HCT116 (cell line): Measurements from ENCODE around the gene TAF4B. TPM values are rescaled to one million over a fixed set of nuclear protein-coding genes. Genes with fewer than 3 reads are reported as not detected.

ENCODE experiments used
- ATAC-seq: fragments of 200-7000 bp; cut with Tn5 transposase; 2 replicates; pipeline ENCODE4 v1.9.1; 2020; ENCODE audit warnings: mild to moderate bottlenecking, moderate library complexity
- BruUV-seq: library from RNA; stranded (reverse); fragments of 400-500 nt; replicated peaks from 2 replicates; lab custom pipeline; 2021; lab: Mats Ljungman, UMichigan
- CTCF ChIA-PET: fragments of 300-600 bp; sonication (Branson Sonifier 250); formaldehyde crosslinking; loops from one replicate; lab custom pipeline; 2021; ENCODE audit warnings: antibody characterized with exemption; lab: Charles Lee
- POLR2A ChIA-PET: fragments of 300-600, 350-600 bp; sonication (Branson Sonifier 250); formaldehyde crosslinking; loops from one replicate; lab custom pipeline; 2021; ENCODE audit warnings: antibody characterized with exemption; lab: Charles Lee
- RAD21 ChIA-PET, 2 experiments: fragments of 300-600 bp; sonication (Branson Sonifier 250); formaldehyde crosslinking; loops; one replicate each; lab custom pipeline; 2023; ENCODE audit warnings: low total read pairs in 2 of 2; ENCODE audit not compliant: uncharacterized antibody in 2 of 2, unreplicated experiment in 2 of 2, low non-redundant PET in 1 of 2; lab: Charles Lee
- DNase-seq: peaks from one replicate; pipeline ENCODE4 v3.0.0-alpha.2; 2010; ENCODE audit warnings: low read depth, low spot score
- H2AFZ ChIP-seq: fragments of 200-600 bp; shearing (Covaris generic), sonication (generic); 2 replicates; pipeline ENCODE4 v1.6.1; 2017; ENCODE audit warnings: low read depth, mixed run types, mixed read lengths, antibody characterized with exemption, low read length; ENCODE audit not compliant: poor library complexity, severe bottlenecking
- H3K27ac ChIP-seq: 2 replicates; pipeline ENCODE4 v1.5.1; 2012; ENCODE audit warnings: low read depth, low read length
- H3K27me3 ChIP-seq: fragments of 200-600 bp; sonication (generic); 2 replicates; pipeline ENCODE4 v1.6.1; 2016; ENCODE audit warnings: mixed run types, low read length, mixed read lengths; ENCODE audit not compliant: insufficient read depth
- H3K36me3 ChIP-seq, 2 experiments: fragments of 200-500 bp in 1 of 2; fragments of 200-600 bp in 1 of 2; sonication (Bioruptor generic) in 1 of 2; sonication (generic) in 1 of 2; 2 replicates each; pipeline versions ENCODE4 v1.5.1 to v1.6.1; 2014 to 2016; ENCODE audit warnings: low read length in 2 of 2, inconsistent platforms in 1 of 2, mixed read lengths in 1 of 2, mixed run types in 1 of 2; ENCODE audit not compliant: insufficient read depth in 2 of 2, control insufficient read depth in 1 of 2
- H3K4me1 ChIP-seq, 2 experiments: fragments of 200-600 bp in 1 of 2; sonication (generic) in 1 of 2; 2 replicates each; pipeline versions ENCODE4 v1.5.1 to v1.6.1; 2012 to 2017; ENCODE audit warnings: low read length in 2 of 2, inconsistent platforms in 1 of 2, mild to moderate bottlenecking in 1 of 2, mixed read lengths in 1 of 2, mixed run types in 1 of 2, moderate library complexity in 1 of 2; ENCODE audit not compliant: insufficient read depth in 2 of 2, control insufficient read depth in 1 of 2
- H3K4me2 ChIP-seq: fragments of 200-600 bp; sonication (generic); 2 replicates; pipeline ENCODE4 v1.6.1; 2017; ENCODE audit warnings: mixed run types, low read length, mixed read lengths
- H3K4me3 ChIP-seq, 2 experiments: fragments of 200-600 bp in 1 of 2; sonication (generic) in 1 of 2; replicated peaks in 1 of 2; 2 replicates each; pipeline ENCODE4 v1.5.1; 2011 to 2016; ENCODE audit warnings: low read length in 2 of 2, control low read depth in 1 of 2, low read depth in 1 of 2, mild to moderate bottlenecking in 1 of 2, mixed read lengths in 1 of 2, mixed run types in 1 of 2
- H3K79me2 ChIP-seq: fragments of 200-600 bp; sonication (generic); 2 replicates; pipeline ENCODE4 v1.6.1; 2017; ENCODE audit warnings: mild to moderate bottlenecking, mixed run types, low read length, moderate library complexity, mixed read lengths; ENCODE audit not compliant: insufficient read depth
- H3K9ac ChIP-seq: fragments of 200-600 bp; sonication (generic); 2 replicates; pipeline ENCODE4 v1.6.1; 2016; ENCODE audit warnings: low read length, mixed read lengths
- H3K9me2 ChIP-seq: fragments of 200-600 bp; sonication (generic), shearing (Covaris generic); 2 replicates; pipeline ENCODE4 v1.6.1; 2017; ENCODE audit warnings: mixed run types, mild to moderate bottlenecking, moderate library complexity; ENCODE audit not compliant: insufficient read depth
- H3K9me3 ChIP-seq, 2 experiments: fragments of 200-500 bp in 1 of 2; fragments of 200-600 bp in 1 of 2; sonication (Bioruptor generic) in 1 of 2; sonication (generic) in 1 of 2; 2 replicates each; pipeline ENCODE4 v1.6.1; 2014 to 2017; ENCODE audit warnings: low read length in 2 of 2, mixed read lengths in 2 of 2, inconsistent platforms in 1 of 2, low read depth in 1 of 2, mild to moderate bottlenecking in 1 of 2, mixed run types in 1 of 2, moderate library complexity in 1 of 2; ENCODE audit not compliant: control insufficient read depth in 1 of 2, insufficient read depth in 1 of 2
- H4K20me1 ChIP-seq: fragments of 200-600 bp; sonication (generic), shearing (Covaris generic); 2 replicates; pipeline ENCODE4 v1.6.1; 2017; ENCODE audit warnings: mixed run types, mild to moderate bottlenecking, moderate library complexity; ENCODE audit not compliant: insufficient read depth
- CBX3 ChIP-seq: IDR thresholded peaks from 2 replicates; pipeline ENCODE4 v1.6.1; 2012; ENCODE audit warnings: low read depth
- EGR1 ChIP-seq: IDR thresholded peaks from 2 replicates; pipeline ENCODE4 v1.6.1; 2012; ENCODE audit warnings: low read depth
- EZH2 ChIP-seq: fragments of 200-600 bp; sonication (generic); IDR thresholded peaks from 2 replicates; pipeline ENCODE4 v1.6.1; 2017; ENCODE audit warnings: antibody characterized with exemption, mixed run types
- EZH2phosphoT487 ChIP-seq: fragments of 200-600 bp; IDR thresholded peaks from 2 replicates; pipeline ENCODE4 v1.6.1; 2018; ENCODE audit warnings: antibody characterized with exemption, borderline replicate concordance
- JUND ChIP-seq: IDR thresholded peaks from 2 replicates; pipeline ENCODE4 v1.6.1; 2012
- POLR2AphosphoS5 ChIP-seq: IDR thresholded peaks from 2 replicates; pipeline ENCODE4 v1.6.1; 2011; ENCODE audit warnings: mild to moderate bottlenecking, low read depth, low read length, moderate library complexity
- SIN3A ChIP-seq: IDR thresholded peaks from 2 replicates; pipeline ENCODE4 v1.6.1; 2012; ENCODE audit warnings: low read depth
- ZFX ChIP-seq: fragments of 450-650 bp; IDR thresholded peaks from 2 replicates; pipeline ENCODE4 v1.6.1; 2017
- ZNF274 ChIP-seq: fragments of 200-500 bp; sonication (Bioruptor generic); IDR thresholded peaks from 2 replicates; pipeline ENCODE4 v1.6.1; 2014; ENCODE audit warnings: mild to moderate bottlenecking, low read depth, low read length, inconsistent platforms
- intact Hi-C: fragments of 100-400 bp; cut with micrococcal nuclease; formaldehyde crosslinking; loops from 2 replicates; pipeline ENCODE4 v1.10.0; 2022
- total RNA-seq: library from RNA; stranded (reverse); gene quantifications from one replicate; pipeline ENCODE4 v1.2.1, GENCODE V29; 2021; ENCODE audit not compliant: unreplicated experiment
- TF ChIP-seq, protein P1 (sequence below): IDR thresholded peaks from 2 replicates; pipeline ENCODE4 v1.6.1; 2012
- TF ChIP-seq, protein P2 (sequence below), 3 experiments: fragments of 200-600 bp in 1 of 3; sonication (generic) in 1 of 3; IDR thresholded peaks in 2 of 3; conservative IDR thresholded peaks in 1 of 3; 2 replicates each; pipeline ENCODE4 v1.5.1; 2012 to 2017; ENCODE audit warnings: low read depth in 2 of 3, low read length in 2 of 3, antibody characterized with exemption in 1 of 3, borderline replicate concordance in 1 of 3, control low read depth in 1 of 3, mild to moderate bottlenecking in 1 of 3, mixed read lengths in 1 of 3, mixed run types in 1 of 3, moderate library complexity in 1 of 3; ENCODE audit not compliant: insufficient read depth in 1 of 3

The TAF4B gene
- total RNA-seq, 1 experiment from 2014 or later: 17.8 TPM

DNA sequence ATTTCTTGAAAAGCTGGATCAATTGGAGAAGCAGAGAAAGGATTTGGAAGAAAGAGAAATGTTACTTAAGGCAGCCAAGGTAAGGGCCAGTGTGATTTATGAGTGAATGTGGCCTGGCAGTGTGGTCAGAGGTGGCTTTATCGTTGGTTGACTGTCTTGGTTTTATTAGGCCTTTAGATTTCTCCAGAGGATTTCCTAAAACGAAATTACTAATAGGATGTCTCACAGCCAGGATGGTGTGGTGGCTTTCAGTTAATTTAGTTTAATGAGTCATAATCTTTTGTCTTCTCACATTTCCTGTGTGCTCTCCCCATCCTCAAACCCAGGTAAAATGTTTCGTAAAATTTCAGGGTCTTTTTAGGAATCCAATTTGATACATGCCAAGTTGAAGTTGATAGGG is 100.8 kb downstream of the TAF4B start:
- no TSS peak for BruUV-seq
- H3K9me2 ChIP-seq: no peaks in the 10 kb centered on the region
- no peak overlapping the region for H3K9ac ChIP-seq
- H3K27me3 ChIP-seq: no peaks in the 10 kb centered on the region
- no peak overlapping the region for H3K4me2 ChIP-seq
- ATAC-seq (no peak), DNase-seq (no peak)
- H3K4me1 ChIP-seq: peaks cover 0 to 21% of the 10 kb centered on the region in 2 experiments; a peak in 2 of 4 replicates
- H3K36me3 ChIP-seq: peaks cover 0 to 4% of the 10 kb centered on the region in 2 experiments; a peak in 1 of 4 replicates
- no peak overlapping the region for H3K27ac ChIP-seq
- no peaks in the 10 kb centered on the region for H3K79me2 ChIP-seq
- intact Hi-C loops: no loop called here
- H3K9me3 ChIP-seq: no peaks in the 10 kb centered on the region
- POLR2A ChIA-PET: no interaction called here
- no peaks in the 10 kb centered on the region for H4K20me1 ChIP-seq
- RAD21 ChIA-PET: no interaction called here
- TF ChIP-seq POLR2AphosphoS5 (no peak), SIN3A (no peak), EGR1 (no peak)
- CTCF ChIA-PET: no interaction called here
- no peak overlapping the region for H2AFZ ChIP-seq
- no peak overlapping the region for H3K4me3 ChIP-seq

DNA sequence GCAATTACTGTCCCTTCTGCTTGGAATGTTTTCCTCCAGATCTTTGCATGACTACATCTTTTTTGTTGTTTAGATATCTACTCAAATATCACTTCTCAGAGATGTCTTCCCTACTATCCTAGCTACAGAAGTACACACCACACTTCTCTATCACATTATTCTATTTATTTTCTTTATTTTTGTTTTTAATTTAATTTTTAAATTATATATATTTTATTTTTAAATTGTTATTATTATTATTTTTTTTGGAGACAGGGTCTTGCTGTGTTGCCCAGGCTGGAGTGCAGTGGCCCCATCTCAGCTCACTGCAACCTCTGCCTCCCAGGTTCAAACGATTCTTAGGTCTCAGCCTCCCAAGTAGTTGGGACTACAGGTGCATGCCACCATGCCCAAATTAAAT is 106.7 kb downstream of the TAF4B start:
- ATAC-seq (no peak), DNase-seq (no peak)
- H3K36me3 ChIP-seq: peaks cover 0 to 4% of the 10 kb centered on the region in 2 experiments; a peak in 1 of 4 replicates
- no TSS peak for BruUV-seq
- no peaks in the 10 kb centered on the region for H3K79me2 ChIP-seq
- H4K20me1 ChIP-seq: no peaks in the 10 kb centered on the region
- intact Hi-C loops: no loop called here
- CTCF ChIA-PET: no interaction called here
- no peak overlapping the region for H2AFZ ChIP-seq
- H3K27me3 ChIP-seq: no peaks in the 10 kb centered on the region
- no peak overlapping the region for H3K9ac ChIP-seq
- no peak for TF ChIP-seq CBX3
- no peak for TF ChIP-seq ZNF274
- TF ChIP-seq EZH2: no peak
- TF ChIP-seq POLR2AphosphoS5: no peak
- no peak for TF ChIP-seq EZH2phosphoT487
- no peak for TF ChIP-seq ZFX
- TF ChIP-seq JUND: no peak
- no peak for TF ChIP-seq EGR1
- TF ChIP-seq, protein P1, sequence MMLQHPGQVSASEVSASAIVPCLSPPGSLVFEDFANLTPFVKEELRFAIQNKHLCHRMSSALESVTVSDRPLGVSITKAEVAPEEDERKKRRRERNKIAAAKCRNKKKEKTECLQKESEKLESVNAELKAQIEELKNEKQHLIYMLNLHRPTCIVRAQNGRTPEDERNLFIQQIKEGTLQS: no peak
- TF ChIP-seq, protein P2, sequence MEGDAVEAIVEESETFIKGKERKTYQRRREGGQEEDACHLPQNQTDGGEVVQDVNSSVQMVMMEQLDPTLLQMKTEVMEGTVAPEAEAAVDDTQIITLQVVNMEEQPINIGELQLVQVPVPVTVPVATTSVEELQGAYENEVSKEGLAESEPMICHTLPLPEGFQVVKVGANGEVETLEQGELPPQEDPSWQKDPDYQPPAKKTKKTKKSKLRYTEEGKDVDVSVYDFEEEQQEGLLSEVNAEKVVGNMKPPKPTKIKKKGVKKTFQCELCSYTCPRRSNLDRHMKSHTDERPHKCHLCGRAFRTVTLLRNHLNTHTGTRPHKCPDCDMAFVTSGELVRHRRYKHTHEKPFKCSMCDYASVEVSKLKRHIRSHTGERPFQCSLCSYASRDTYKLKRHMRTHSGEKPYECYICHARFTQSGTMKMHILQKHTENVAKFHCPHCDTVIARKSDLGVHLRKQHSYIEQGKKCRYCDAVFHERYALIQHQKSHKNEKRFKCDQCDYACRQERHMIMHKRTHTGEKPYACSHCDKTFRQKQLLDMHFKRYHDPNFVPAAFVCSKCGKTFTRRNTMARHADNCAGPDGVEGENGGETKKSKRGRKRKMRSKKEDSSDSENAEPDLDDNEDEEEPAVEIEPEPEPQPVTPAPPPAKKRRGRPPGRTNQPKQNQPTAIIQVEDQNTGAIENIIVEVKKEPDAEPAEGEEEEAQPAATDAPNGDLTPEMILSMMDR (IDR thresholded peaks at IDR 0.05 in 2 of 3, conservative IDR thresholded peaks at IDR 0.05 in 1 of 3; ENCODE audit: borderline replicate concordance in 1 of 3, insufficient read depth in 1 of 3, low read depth in 2 of 3, low read length in 2 of 3): no peak
- POLR2A ChIA-PET: no interaction called here
- H3K9me3 ChIP-seq: no peaks in the 10 kb centered on the region
- H3K9me2 ChIP-seq: no peaks in the 10 kb centered on the region
- H3K4me1 ChIP-seq: no peaks in the 10 kb centered on the region
- H3K4me2 ChIP-seq: no peak overlapping the region
- no peak overlapping the region for H3K4me3 ChIP-seq
- H3K27ac ChIP-seq: no peak overlapping the region
- RAD21 ChIA-PET: no interaction called here
